SK-N-MC (cell line): ENCODE measurements around the gene UNK.

Experiments
- EZH2 ChIP-seq: fragments of 200-600 bp; sonication (generic); IDR thresholded peaks from one replicate; pipeline ENCODE4 v1.6.1; 2017; ENCODE audit warnings: antibody characterized with exemption
- POLR2AphosphoS5 ChIP-seq: IDR thresholded peaks from 2 replicates; pipeline ENCODE4 v1.6.1; 2012; ENCODE audit warnings: mild to moderate bottlenecking, low read depth, low read length, borderline replicate concordance

DNA sequence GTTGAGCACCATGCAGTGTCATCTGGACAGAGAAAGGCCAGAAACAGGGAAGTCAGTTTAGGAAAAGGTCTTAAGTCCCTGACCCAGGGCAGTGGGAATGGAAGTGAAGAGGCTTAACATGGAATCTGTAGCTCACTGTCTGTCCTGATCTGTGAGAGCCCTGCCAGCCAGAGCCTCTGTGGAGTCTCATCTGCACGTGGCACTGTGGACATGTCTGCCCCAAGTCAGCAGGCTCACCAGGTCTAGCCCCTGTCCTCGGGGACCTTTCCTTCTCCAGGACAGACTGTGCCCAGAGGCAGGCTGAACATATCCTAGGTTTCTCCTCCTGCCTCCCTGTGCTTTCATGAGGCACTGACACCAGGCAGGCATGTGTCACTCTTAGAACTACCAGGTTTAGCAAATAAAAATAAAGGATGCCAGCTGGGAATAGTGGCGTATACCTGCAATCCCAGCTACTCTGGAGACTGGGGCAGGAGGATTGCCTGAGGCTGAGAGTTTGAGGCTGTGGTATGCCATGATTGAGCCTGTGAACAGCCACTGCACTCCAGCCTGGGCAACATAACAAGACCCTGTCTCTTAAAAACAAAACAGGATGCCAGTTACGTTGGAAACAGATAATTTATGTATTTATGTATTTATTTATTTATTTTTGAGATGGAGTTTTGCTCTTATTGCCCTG is 22.4 kb downstream of the UNK start:
- TF ChIP-seq EZH2 (no peak), POLR2AphosphoS5 (no peak)
